ENCODE measurements around the gene TMIGD2.
"Not testable (repeated sequence)": the region's sequence is repeated elsewhere in the genome, so short reads cannot be mapped to it uniquely, and the experiment has no call there.

Gene TMIGD2

GRCh38 chr19:4295972-4296771 is 6.0 kb downstream of the TMIGD2 start:
- DNase-seq: no peak

DNA sequence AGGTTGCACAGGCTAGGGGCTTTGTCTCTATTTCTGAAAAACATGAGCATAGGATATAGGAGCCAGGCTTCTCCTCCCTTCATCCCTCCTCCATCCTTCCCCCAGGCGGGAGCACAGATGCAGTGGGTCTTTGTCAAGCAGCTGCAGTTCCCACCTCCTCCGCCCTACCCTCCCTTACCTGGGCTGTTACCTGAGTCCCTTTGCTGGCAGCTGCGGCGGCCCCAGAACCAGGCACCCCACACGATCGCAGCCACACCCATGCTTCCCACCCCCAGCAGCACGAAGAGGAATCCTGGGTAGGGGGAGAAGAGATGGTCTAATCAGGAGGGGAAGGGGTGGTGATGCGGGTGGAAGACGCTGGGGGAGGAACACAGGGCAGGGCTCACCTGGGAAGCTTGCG is 7.8 kb downstream of the TMIGD2 start:
- no peak for DNase-seq

GRCh38 chr19:4292515-4292914 is 9.7 kb downstream of the TMIGD2 start:
- DNase-seq: no peak

- DNase-seq: no peak
These were observed 10.9 kb downstream of the TMIGD2 start for GRCh38 chr19:4291184-4291732.

DNA sequence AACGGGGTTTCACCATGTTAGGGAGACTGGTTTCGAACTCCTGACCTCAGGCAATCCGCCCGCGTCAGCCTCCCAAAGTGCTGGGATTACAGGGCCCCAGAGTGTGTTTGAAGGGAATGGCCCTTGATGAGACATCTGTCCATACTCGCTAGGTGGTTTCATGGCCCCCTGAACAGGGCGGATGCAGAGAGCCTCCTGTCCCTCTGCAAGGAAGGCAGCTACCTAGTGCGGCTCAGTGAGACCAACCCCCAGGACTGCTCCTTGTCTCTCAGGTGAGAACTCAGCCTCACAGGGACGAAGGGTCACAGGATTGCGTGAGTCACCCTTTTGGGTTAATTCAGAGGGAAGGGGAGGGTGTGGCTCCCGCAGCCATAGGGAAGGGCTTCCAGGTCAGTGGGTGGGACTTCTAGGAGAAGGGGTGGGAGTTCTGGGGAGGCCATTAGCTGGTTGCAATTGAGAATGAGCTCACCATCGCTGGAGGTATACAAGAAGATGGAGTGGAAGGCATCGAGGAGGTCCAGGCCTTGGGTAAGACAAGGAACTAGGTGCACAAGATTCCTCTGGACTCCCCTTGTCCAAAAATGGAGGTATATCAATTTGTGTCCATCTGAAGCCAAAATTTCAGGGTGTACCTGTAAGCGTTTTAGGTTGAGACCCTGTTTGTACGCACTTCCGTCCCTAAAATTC is 14.0 kb downstream of the TMIGD2 start:
- no peak for DNase-seq

- DNase-seq: not testable (repeated sequence)
These were observed 16.0 kb downstream of the TMIGD2 start for GRCh38 chr19:4286141-4286540.

DNA sequence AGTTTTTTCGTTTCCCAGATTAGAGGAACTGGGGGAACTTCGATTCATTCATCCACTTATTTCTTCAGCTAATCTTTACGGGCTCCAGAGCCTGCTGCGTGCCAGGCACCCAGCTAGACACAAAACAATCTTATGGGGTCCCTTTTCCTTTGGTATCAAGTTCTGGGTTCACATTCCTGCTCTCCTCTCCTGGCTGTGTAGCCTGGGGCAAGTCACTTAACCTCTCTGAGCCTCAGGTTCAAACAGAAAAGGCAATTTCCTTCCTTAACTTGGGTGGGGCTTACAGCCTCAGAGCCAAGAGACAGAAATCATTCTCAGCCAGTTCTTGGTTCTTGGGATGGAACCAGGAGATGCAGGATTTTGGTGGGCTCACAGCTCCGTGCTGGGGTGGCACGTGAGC is 17.2 kb downstream of the TMIGD2 start:
- no peak for DNase-seq

GRCh38 chr19:4284176-4284958 is 17.8 kb downstream of the TMIGD2 start:
- no peak for DNase-seq

DNA sequence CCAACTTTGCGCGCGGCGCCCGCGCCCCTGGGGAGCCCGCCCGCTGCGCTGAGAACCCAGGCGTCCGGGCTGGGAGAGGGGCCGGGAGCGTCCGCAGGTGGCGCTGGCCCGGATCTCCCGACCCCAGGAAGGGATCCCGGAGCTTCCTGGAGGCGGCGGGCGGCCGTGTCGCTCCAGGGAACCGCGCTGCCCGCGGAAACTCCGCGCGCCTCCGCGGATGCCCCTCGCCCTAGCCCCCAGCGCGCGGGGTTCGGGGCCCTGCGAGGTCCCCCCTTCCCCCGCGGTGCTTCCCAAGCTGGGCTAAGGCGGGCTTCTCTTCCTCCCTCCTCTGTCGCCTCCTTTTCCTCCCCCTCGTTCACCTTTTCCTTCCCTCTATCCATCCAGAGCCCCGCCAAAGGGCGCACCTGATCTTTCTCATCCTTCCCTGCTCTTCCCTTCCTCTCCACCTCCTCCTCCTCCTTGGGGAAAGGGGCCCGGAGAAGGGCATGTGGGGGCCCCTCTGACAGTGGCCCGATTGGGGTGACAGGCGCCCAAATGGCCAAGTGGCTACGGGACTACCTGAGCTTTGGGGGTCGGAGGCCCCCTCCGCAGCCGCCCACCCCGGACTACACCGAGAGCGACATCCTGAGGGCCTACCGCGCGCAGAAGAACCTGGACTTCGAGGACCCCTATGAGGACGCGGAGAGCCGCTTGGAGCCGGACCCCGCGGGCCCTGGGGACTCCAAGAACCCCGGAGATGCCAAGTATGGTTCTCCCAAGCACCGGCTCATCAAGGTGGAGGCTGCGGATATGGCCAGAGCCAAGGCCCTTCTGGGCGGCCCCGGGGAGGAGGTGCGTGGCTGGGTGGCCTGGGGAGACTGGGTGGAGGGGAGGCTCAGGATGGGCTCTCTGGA is 22.4 kb downstream of the TMIGD2 start:
- DNase-seq: no peak

GRCh38 chr19:4279267-4279529 is 23.0 kb downstream of the TMIGD2 start:
- DNase-seq: no peak

- DNase-seq: no peak
These were observed 23.5 kb downstream of the TMIGD2 start, which contains the start of gene SHD for GRCh38 chr19:4278419-4279266. Gene SHD, plus strand, starts transcription at chr19:4279266. Its CDS starts 798 bp downstream, at chr19:4280064.

- no peak for DNase-seq
These were observed 24.2 kb downstream of the TMIGD2 start for GRCh38 chr19:4278010-4278409.

- no peak for DNase-seq
These were observed 24.9 kb downstream of the TMIGD2 start for GRCh38 chr19:4277191-4277696.

DNA sequence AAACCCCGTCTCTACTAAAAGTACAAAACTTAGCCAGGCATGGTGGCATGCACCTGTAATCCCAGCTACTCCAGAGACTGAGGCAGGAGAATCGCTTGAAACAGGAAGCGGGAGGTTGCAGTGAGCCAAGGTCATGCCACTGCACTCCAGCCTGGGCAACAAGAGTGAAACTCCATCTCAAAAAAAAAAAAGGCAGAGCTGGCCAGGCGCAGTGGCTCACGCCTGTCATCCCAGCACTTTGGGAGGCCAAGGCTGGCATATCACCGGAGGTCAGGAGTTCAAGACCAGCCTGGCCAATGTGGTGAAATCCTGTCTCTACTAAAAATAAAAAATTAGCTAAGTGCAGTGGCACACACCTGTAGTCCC is 27.9 kb downstream of the TMIGD2 start:
- not testable (repeated sequence) for DNase-seq

DNA sequence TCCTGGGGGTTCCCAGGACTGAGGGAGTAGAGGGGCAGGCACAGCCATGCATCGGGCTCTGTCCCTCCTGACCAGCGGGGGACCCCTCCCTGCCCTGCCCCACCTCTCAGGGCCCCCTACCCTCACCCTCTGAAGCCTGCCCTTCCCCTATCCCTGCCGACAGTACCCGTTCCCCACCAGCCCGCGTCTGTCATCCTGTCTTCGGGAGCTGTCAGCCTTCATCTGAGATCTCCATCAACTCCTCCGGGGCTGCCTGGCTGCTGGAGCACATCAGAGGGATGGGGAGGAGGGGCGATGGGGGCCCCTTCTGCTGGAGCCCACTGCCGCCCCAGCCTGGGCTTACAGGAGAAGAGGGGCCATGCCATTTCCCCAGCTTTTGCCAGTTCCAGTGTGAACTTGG is 29.3 kb downstream of the TMIGD2 start:
- no peak for DNase-seq

DNA sequence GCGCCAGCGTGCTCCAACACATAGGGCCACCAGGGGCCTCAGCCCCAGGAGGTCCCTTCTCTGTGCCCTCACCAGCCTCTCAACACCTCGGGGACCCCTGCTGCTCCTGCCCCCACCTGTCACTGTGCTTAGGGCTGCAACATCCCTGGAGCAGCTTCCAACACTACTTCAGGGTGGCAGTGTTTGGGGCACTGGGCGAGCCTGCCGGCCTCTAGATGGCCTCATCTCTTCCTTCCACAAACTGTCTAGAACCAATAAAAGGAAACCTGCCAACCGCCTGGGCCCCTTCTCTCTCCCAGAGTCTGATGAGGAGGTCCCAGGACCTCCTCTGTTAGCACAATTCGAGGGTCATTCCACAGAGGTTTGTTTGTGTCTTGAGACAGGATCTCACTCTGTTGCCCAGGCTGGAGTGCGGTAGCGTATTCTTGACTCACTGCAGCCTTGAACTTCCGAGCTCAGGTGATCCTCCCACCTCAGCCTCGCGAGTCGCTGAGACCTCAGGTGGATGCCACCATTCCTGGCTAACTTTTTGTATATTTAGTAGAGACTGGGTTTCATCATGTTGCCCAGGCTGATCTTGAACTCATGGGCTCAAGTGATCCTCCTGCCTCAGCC is 33.3 kb downstream of the TMIGD2 start:
- DNase-seq: no peak

DNA sequence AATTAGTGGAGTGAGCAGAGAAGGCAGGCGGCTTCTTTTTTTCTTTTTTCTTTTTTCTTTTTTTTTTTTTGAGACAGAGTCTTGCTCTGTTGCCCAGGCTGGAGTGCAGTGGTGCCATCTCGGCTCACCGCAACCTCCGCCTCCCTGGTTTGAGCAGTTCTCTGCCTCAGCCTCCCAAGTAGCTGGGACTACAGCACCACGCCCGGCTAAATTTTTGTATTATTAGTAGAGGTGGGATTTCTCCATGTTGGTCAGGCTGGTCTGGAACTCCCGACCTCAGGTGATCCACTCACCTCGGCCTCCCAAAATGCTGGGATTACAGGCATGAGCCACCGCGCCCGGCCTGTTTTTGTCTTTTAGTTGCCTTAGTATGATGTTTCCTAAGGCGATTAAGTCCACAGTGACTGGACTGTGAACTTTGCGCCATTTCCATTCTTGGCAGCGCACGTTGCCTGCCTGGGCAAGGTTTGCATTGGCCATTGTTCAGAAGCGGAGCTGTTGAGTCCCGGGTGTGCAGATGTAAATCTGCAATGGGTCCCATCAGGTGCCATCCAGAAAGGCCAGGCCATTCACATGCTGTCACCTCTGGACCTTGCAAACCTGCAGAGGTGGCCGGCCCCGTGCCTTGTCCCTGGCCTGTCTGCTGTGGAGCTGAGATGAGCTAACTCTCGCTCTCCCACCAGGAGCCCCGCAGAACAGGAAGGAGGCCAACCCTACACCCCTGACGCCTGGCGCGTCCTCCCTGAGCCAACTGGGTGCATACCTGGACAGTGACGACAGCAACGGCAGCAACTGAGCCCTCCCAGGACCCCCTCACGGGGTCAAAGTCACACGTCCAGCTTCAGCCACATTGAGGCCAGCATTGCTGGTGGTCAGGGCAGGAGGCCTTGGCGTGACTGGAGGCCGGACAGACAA is 34.0 kb downstream of the TMIGD2 start:
- no peak for DNase-seq

GRCh38 chr19:4267101-4267900 is 34.9 kb downstream of the TMIGD2 start:
- DNase-seq: peak; percentile 71

All from activated CD4-positive, alpha-beta T cell treated with anti-CD3 and anti-CD28 coated beads, Interleukin-2, Interleukin-6, amounts not matched to agents 100 ng/mL and 50 ng/mL, durations not matched to agents 16 hours and 8 hours (primary cell).